Fibroblast of mammary gland (primary cell): ENCODE measurements around the gene GPR139.

Experiments used
- DNase-seq: peaks from one replicate; pipeline ENCODE4 v3.0.0-alpha.2; 2010; ENCODE audit warnings: low read depth
- H3K4me3 ChIP-seq: 2 replicates; pipeline ENCODE4 v1.5.1; 2011; ENCODE audit warnings: low read depth, mild to moderate bottlenecking, low read length, moderate library complexity; ENCODE audit not compliant: control insufficient read depth
- TF ChIP-seq, protein P1 (sequence below): conservative IDR thresholded peaks from 2 replicates; pipeline ENCODE4 v1.5.1; 2011; ENCODE audit warnings: low read depth, low read length, inconsistent platforms; ENCODE audit not compliant: control insufficient read depth, insufficient read depth

Gene GPR139

GRCh38 chr16:20020083-20020482 lies 53.6 kb downstream of the GPR139 start:
- no peak for DNase-seq
- TF ChIP-seq, protein P1, sequence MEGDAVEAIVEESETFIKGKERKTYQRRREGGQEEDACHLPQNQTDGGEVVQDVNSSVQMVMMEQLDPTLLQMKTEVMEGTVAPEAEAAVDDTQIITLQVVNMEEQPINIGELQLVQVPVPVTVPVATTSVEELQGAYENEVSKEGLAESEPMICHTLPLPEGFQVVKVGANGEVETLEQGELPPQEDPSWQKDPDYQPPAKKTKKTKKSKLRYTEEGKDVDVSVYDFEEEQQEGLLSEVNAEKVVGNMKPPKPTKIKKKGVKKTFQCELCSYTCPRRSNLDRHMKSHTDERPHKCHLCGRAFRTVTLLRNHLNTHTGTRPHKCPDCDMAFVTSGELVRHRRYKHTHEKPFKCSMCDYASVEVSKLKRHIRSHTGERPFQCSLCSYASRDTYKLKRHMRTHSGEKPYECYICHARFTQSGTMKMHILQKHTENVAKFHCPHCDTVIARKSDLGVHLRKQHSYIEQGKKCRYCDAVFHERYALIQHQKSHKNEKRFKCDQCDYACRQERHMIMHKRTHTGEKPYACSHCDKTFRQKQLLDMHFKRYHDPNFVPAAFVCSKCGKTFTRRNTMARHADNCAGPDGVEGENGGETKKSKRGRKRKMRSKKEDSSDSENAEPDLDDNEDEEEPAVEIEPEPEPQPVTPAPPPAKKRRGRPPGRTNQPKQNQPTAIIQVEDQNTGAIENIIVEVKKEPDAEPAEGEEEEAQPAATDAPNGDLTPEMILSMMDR = no peak
- no peak overlapping the region for H3K4me3 ChIP-seq

- H3K4me3 ChIP-seq = no peak overlapping the region
- no peak for DNase-seq
- TF ChIP-seq, protein P1 = no peak
Measured at GRCh38 chr16:20016234-20016633, 57.5 kb downstream of the GPR139 start.

DNA sequence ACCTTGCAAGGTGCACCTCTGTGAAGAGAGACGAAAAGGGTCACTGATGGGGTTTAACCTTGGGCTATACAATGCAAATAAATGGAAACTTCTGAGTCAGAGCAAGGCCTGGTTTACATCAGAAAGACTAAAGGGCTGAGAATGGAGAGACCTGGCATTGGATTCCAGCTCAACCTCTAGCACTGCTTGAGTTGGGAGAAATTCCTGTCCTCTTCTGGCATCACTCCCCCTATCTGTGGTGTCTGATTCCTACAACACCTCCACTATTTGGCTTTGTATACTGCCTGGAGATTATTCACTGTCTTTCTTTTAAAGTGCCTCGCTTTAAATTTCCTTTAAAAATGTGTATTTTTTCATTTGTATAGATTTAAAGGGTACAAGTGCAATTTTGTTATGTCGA lies 68.8 kb downstream of the GPR139 start:
- TF ChIP-seq, protein P1 = no peak
- H3K4me3 ChIP-seq = no peak overlapping the region
- DNase-seq = no peak

- no peak for DNase-seq
- no peak overlapping the region for H3K4me3 ChIP-seq
- TF ChIP-seq, protein P1 = no peak
Measured at GRCh38 chr16:20002936-20003335, 70.8 kb downstream of the GPR139 start.

GRCh38 chr16:20001856-20002707 lies 71.6 kb downstream of the GPR139 start:
- H3K4me3 ChIP-seq = no peak overlapping the region
- TF ChIP-seq, protein P1 = no peak
- no peak for DNase-seq

GRCh38 chr16:19997734-19998133 lies 76.0 kb downstream of the GPR139 start:
- no peak overlapping the region for H3K4me3 ChIP-seq
- DNase-seq = no peak
- TF ChIP-seq, protein P1 = no peak
